Glutamatergic neuron (in vitro differentiated cells): ENCODE measurements around the gene CNMD. TPM values are rescaled to one million over a fixed set of nuclear protein-coding genes. Genes with fewer than 3 reads are reported as not detected.

Source experiments
- DNase-seq: peaks from one replicate; pipeline ENCODE4 v3.0.0; 2022
- H3K27ac Mint-ChIP-seq: one replicate; pipeline ENCODE4 v1.8.0; 2020; ENCODE audit warnings: mild to moderate bottlenecking, mixed read lengths, inconsistent platforms; ENCODE audit not compliant: unreplicated experiment
- H3K27me3 Mint-ChIP-seq: one replicate; pipeline ENCODE4 v1.8.0; 2020; ENCODE audit warnings: mild to moderate bottlenecking, moderate library complexity, mixed read lengths, inconsistent platforms; ENCODE audit not compliant: unreplicated experiment
- H3K36me3 Mint-ChIP-seq: one replicate; pipeline ENCODE4 v1.8.0; 2020; ENCODE audit warnings: mild to moderate bottlenecking, mixed read lengths, inconsistent platforms; ENCODE audit not compliant: unreplicated experiment
- H3K4me1 Mint-ChIP-seq: one replicate; pipeline ENCODE4 v1.8.0; 2020; ENCODE audit warnings: mild to moderate bottlenecking, low read depth, mixed read lengths, inconsistent platforms; ENCODE audit not compliant: unreplicated experiment
- H3K4me3 Mint-ChIP-seq: one replicate; pipeline ENCODE4 v1.8.0; 2020; ENCODE audit warnings: mild to moderate bottlenecking, mixed read lengths, inconsistent platforms; ENCODE audit not compliant: unreplicated experiment
- H3K9me3 Mint-ChIP-seq: one replicate; pipeline ENCODE4 v1.8.0; 2020; ENCODE audit warnings: mild to moderate bottlenecking, moderate library complexity, mixed read lengths, inconsistent platforms; ENCODE audit not compliant: unreplicated experiment
- CTCF ChIP-seq: fragments of 200-600 bp; sonication (generic); IDR thresholded peaks from one replicate; pipeline ENCODE4 v1.5.0; 2021; ENCODE audit not compliant: partially characterized antibody, unreplicated experiment
- total RNA-seq: library from RNA; stranded (reverse); fragmentation: NEBNext Ultra II Directional; extraction: Animal tissue kit (Norgen Biotek cat#: 25700); gene quantifications from one replicate; pipeline ENCODE4 v1.2.1, GENCODE V29; 2021; ENCODE audit not compliant: unreplicated experiment

The CNMD gene
- total RNA-seq, 1 donor from 2014 or later = 0.98 TPM

GRCh38 chr13:52677823-52678222 lies 61.8 kb downstream of the CNMD start:
- H3K9me3 Mint-ChIP-seq = no peaks in the 10 kb centered on the region
- H3K4me3 Mint-ChIP-seq = no peak overlapping the region
- no peaks in the 10 kb centered on the region for H3K4me1 Mint-ChIP-seq
- H3K36me3 Mint-ChIP-seq = no peaks in the 10 kb centered on the region
- DNase-seq = no peak
- no peak for TF ChIP-seq CTCF
- peaks cover 2% of the 10 kb centered on the region for H3K27me3 Mint-ChIP-seq
- H3K27ac Mint-ChIP-seq = no peak overlapping the region

- no peak for TF ChIP-seq CTCF
- H3K36me3 Mint-ChIP-seq = no peaks in the 10 kb centered on the region
- DNase-seq = no peak
- H3K4me1 Mint-ChIP-seq = no peaks in the 10 kb centered on the region
- no peaks in the 10 kb centered on the region for H3K27me3 Mint-ChIP-seq
- H3K27ac Mint-ChIP-seq = no peak overlapping the region
- H3K4me3 Mint-ChIP-seq = no peak overlapping the region
- H3K9me3 Mint-ChIP-seq = no peaks in the 10 kb centered on the region
These were observed 66.2 kb downstream of the CNMD start for GRCh38 chr13:52673465-52673864.

- Mint-ChIP-seq H3K27me3 (no peaks in the 10 kb centered on the region), H3K36me3 (no peaks in the 10 kb centered on the region), H3K27ac (no peak overlapping the region), H3K4me3 (no peak overlapping the region), H3K4me1 (no peaks in the 10 kb centered on the region), H3K9me3 (no peaks in the 10 kb centered on the region)
- no peak for DNase-seq
- TF ChIP-seq CTCF = no peak
These were observed 68.9 kb downstream of the CNMD start for GRCh38 chr13:52670726-52671125.

- no peak overlapping the region for H3K4me3 Mint-ChIP-seq
- no peaks in the 10 kb centered on the region for H3K27me3 Mint-ChIP-seq
- DNase-seq = no peak
- H3K4me1 Mint-ChIP-seq = no peaks in the 10 kb centered on the region
- TF ChIP-seq CTCF = no peak
- H3K36me3 Mint-ChIP-seq = no peaks in the 10 kb centered on the region
- no peak overlapping the region for H3K27ac Mint-ChIP-seq
- H3K9me3 Mint-ChIP-seq = no peaks in the 10 kb centered on the region
These were observed 69.9 kb downstream of the CNMD start for GRCh38 chr13:52669677-52670076.

- no peak for TF ChIP-seq CTCF
- Mint-ChIP-seq H3K27me3 (no peaks in the 10 kb centered on the region), H3K9me3 (no peaks in the 10 kb centered on the region), H3K4me3 (no peak overlapping the region), H3K36me3 (no peaks in the 10 kb centered on the region), H3K4me1 (no peaks in the 10 kb centered on the region), H3K27ac (no peak overlapping the region)
- no peak for DNase-seq
These were observed 74.3 kb downstream of the CNMD start for GRCh38 chr13:52665325-52665724.
